Bone marrow (tissue), 2 donors: ENCODE measurements around the gene ROCK2.
"Not testable (repeated sequence)": the region's sequence is repeated elsewhere in the genome, so short reads cannot be mapped to it uniquely, and the experiment has no call there.

Experiments used
- DNase-seq, 2 donors: peaks; one replicate each; lab custom pipeline; 2025; lab: John Stamatoyannopoulos, UW

The ROCK2 gene

DNA sequence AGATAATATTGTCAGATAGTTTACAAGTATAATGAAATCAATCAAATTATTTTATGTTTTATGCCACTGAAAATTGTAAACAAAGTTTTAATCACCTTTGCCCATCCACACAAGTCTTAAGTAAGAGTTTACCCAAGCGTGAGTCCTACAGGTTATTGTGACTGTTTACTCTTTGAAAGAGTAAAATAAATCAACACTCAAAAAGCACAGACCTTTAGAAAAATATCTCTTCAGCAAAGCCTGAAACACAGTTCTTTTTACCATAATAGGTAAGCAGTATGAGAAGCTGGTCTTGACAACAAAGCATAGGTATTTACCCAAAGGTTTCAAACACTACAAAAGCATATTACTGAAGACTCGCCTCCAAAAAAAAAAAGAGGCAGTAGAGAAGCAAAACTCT is 3.7 kb downstream of the ROCK2 start:
- DNase-seq: no peak

DNA sequence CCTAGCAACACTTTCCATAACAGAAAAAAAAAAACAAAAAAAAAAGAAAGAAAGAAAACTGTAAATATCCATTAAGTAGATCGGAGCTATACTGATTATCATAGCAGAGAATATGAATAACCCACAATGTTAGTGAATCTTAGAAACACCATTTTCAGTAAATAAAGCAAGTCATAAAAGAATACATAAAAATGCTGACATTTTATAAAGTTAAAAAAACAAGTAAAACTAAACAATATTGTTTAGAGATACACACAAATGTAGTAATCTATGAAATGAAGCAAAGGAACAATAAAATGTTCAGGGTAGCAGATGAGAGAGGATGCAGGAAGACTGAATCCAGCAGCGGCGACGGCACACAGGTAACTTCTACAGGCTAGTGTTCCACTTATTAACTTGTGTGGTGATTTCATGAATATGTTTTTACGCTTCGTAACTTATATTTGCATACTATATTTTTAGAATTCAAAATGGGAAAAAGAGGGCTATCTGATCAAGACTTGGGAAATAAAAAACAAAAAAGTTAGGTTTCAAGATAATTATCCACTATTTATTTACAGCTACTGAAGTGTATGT is 4.8 kb downstream of the ROCK2 start:
- DNase-seq: no peak

DNA sequence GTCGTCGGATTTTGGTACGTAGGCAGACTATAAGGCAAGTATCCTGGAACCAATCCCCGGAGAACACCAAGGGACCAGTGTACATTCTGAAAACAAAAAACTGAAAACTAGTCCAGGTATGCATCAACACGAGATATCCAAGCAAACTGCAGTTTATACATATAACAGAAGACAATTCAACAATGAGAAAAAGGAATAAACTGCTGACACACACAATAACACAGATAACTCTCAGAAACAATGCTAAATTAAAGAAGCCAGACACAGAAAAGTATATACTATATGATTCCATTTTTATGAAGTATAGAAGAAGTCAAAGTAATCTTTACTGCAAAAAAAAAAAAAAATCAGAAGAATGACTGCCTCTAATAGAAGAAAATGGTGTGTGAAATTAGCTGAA is 5.9 kb downstream of the ROCK2 start:
- no peak for DNase-seq

DNA sequence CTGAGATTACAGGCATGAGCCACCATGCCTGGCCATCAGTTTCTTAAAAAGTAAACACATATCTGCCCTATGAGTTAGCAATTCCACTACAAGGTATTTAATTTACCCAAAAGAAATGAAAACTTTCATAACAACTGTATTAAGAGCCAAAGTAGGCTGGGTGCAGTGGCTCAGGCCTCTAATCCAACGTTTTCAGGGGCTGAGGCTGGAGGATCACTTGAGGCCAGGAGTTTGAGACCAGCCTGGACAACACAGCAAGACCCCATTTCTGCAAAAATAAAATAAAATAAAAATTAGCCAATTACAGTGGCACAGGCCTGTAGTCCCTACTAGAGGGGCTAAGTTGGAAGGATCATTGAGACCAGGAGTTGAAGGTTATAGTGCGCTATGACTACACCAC is 6.5 kb downstream of the ROCK2 start:
- no peak for DNase-seq

DNA sequence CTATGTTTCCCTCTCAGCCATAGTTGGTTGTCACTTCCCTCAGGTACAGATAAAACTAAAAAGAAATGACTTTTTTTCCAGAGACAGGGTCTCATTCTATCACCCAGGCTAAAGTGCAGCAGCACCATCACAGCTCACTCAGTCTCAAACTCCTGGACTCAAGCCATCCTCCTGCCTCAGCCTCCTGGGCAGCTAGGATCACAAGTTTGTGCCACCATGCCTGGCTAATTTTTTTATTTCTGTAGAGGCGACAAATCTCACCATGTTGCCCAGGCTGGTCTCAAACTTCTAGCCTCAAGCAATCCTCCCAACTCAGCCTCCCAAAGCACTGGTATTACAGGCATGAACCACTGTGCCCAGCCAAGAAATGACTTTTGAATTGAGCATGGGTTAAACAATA is 8.2 kb downstream of the ROCK2 start:
- no peak for DNase-seq

DNA sequence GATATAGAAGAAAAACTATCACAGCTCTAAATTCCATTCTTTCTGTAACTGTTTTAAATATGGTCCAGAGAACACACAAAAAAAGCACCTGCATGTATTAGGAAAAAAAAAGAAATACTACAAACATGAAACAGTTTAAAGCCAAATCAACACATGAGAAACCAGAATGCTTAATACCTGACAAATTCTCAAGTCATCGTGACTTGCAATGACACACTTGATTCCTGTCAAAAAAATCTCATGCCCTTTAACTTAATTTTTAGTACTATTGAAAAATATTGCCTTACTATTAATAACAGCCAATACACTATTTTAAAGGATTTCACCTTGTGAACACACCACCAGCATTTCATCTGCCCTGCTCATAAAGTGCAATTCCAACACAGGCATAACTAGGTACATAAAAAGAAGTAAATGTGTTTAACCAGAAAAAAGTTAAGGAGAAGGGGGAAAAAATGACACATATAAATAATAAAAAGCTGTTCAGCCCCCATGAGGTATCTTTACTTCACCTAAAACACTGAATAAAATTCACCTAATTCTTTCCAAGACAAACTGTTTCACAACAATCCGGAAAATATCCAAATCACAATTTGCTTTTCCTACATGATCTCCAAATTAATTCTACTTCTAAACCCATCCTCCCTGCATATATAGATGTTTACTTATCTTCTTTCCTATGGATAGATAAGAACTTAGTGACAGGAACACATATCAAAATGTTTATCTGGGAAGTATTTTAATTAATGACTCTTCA is 10.8 kb downstream of the ROCK2 start:
- DNase-seq: no peak

DNA sequence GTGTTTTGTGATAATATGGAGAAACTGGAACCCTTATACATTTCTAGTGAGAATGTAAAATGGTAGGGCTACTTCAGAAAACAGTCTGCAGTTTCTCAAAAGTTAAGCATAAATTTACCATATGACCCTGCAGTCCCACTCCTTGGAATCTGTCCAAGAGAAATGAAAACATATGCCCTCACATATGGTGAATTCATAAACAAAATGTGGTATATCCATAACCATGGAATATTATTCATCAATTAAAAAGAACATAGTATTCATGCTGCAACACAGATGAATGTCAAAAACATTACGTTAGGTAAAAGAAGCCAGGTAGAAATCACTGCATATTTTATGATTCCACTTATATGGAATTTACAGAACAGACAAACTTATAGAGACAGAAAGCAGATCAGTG is 11.8 kb downstream of the ROCK2 start:
- no peak for DNase-seq

DNA sequence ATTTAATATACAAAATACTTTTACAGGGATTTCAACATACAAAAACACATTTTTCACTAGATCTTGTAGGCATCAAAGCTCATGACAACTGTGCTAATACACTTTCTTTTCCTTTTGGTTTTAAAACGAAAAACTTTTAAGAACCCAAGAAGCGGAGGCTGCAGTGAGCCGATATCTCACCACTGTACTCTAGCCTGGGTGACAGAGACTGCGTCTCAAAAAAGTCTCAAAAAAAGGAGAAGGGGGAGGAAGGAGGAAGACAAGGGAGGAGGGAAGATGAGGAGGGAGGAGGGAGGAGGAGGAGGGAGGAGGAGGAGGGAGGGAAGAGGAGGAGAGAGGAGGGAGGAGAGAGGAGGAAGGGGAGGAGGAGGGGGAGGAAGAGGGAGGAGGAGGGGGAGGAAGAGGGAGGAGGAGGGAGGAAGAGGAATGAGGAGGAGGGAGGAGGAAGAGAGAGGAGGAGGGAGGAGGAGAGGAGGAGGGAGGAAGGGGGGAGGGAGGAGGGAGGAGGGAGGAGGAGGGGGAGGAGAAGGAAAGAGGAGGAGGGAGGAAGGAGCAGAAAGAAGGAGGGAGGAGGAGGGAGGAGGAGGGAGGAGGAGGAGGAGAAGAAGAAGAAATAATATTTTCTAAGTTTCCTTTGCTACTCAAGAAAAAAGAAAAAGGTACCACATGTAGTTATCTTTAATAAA is 13.8 kb downstream of the ROCK2 start:
- DNase-seq: no peak

DNA sequence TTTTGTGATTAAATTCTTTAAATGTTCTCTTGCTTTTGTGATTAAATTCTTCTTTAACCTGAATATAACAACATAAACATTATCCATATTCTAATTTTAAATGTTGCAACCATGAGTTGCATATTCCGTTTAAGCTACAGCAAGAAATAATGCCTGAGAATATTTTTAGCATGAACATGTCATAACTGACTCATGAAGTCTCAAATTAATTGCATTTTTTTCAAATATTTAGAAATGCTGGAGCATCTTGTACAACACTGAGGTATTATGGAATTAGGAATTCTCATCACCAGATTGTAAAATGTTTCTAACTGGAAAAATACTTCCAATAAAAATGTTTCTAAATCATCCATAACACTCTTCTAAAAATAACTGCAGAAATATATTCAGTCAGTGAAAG is 14.7 kb downstream of the ROCK2 start:
- DNase-seq: no peak

DNA sequence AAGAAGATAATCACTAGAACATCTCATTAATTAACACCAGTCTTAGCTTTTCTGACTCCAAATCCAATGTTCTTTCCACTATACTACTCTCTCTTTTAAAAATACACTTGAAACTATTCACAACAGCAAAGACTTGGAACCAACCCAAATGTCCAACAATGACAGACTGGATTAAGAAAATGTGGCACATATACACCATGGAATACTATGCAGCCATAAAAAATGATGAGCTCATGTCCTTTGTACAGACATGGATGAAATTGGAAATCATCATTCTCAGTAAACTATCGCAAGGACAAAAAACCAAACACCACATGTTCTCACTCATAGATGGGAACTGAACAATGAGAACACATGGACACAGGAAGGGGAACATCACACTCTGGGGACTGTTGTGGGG is 15.9 kb downstream of the ROCK2 start:
- not testable (repeated sequence) for DNase-seq

DNA sequence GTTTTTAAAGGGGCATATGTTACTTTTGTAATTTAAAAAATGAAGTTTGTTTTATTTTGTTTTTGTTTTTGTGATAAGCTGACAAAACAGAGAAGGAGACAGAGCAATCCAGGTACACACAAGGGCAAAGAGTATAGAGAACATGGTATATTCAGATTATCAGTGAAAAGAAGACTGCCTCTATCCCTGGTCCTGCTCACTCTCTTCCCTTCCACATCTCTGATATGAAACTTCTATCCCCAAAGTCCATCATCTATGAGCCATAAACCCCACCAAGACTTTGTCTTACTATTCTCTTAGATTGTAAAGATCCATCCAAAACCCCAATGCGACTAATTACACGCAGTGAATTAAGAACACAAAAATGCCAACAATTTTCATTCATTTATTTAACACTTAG is 16.6 kb downstream of the ROCK2 start:
- DNase-seq: no peak

DNA sequence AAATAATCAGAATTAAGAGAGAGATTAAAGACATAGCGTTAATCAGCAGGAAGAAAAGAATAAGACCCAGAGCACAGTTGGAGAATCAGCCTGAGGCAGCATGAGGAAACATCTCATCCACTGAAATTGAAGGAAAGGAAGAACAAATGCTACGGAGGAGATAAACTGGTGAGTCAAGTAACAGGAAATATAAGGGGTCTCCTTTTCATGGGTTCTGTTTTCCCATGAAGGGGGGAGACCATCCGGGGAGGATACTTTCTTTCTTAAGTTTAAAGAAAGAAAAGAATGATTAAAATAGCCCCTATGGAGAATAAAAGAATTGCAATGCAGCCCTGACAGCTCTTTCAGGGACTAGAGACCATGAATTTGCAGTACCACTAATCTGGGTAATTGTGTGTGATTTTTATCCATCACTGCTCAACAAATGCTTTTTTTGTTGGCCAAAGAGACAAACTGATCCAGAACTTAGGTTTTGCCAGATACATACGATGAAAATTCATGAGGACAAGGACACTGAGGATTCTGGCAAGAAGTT is 17.7 kb downstream of the ROCK2 start:
- no peak for DNase-seq

DNA sequence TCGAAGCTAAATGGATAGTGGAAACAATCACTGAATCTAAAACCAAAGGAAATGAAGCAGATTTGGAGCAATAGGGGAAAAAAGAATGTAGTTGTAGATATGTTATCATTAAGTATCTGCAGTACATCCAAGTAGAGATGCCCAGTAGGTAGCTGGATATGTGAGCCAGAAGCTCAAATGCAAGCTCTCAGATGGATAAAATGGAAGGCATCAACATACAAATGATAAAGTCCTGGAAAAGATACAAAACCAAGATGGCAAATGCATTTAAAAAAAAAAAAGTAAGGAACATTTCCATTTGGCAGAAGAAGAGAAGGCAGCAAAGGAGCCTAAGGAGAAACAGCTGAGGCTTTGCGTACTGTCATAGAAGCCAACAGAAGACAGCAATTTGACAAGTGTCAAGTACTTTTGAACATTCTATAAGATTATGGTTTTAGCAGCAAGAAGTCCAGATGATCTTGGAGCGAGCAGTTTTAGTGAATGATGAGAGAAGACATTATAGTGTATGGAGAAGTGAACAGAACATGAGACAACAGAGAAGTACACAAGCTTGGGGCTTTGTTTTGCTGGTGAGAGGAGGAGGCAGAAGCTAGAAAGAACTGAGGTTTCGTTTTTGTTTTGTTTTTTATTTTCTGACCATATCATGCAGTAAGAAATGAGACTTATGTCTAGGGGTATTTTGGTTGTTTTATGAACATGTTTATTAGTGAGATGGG is 18.3 kb downstream of the ROCK2 start:
- DNase-seq: peak in 1 of 2 donors; percentile 44

DNA sequence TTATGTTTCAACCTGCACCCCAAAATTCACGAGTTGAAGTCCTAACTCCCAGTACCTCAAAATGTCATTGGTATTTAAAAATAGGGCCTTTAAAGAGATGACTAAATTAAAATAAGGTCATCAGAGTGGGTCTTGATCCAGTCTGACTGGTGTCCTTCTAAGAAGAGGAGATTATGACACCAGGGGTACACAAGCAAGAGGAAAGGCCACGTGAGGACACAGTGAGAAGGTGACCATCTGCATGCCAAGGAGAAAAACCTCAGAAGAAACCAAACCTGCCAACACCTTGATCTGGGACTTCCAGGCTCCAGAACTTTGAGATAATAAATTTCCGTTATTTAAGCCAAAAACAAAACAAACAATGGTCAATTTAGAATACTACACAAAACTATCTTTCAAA is 22.6 kb downstream of the ROCK2 start:
- DNase-seq: no peak

DNA sequence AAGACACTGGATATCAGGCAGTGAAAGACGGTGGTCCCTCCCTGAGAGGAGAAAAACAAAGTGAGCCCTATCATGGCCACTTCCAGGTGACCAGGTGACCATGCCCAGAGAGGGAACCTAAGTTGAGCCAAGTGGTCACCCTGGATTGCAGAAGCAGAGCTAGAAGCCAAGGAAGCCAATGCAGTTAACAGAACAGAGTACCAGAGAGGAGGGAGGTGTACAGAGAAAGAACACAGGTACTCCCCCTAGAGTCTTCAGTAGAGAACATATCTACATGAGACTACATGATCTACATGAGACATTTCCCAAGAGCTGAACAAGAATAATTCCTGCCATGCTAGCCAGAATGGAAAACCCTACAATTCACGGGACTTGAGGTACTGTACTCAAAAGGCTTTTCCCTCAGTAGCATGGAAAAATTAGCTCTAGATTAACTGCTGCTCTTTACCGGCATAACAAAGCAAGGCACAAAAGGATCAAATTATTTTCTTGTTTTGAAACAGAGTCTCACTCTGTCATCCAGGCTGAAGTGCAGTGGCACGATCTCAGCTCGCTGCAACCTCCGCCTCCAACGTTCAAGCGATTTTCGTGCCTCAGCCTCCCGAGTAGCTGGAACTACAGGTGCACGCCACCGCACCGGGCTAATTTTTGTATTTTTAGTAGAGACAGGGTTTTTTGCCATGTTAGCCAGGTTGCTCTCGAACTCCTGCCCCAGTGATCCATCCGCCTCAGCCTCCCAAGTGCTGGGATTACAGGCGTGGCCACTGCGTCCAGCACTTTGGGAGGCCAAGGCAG is 23.5 kb downstream of the ROCK2 start:
- no peak for DNase-seq

DNA sequence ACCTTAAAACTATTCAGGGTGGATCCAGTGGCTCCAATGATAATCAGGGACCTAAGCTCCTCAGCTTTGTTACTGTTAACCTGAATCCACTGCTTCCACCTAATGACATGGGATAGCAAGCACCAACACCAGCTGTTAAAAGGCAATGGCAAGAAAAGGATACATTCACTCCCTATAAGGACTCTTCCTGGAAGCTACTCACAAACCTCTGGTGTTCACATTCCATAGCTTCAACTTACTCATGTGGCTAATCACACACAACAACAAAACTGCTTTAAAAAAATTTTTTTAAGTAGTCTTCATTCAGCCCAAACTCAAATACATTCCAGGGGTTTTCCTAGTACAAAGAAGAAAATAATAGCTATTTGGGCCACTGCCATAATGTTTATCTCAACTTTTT is 24.5 kb downstream of the ROCK2 start:
- no peak for DNase-seq

DNA sequence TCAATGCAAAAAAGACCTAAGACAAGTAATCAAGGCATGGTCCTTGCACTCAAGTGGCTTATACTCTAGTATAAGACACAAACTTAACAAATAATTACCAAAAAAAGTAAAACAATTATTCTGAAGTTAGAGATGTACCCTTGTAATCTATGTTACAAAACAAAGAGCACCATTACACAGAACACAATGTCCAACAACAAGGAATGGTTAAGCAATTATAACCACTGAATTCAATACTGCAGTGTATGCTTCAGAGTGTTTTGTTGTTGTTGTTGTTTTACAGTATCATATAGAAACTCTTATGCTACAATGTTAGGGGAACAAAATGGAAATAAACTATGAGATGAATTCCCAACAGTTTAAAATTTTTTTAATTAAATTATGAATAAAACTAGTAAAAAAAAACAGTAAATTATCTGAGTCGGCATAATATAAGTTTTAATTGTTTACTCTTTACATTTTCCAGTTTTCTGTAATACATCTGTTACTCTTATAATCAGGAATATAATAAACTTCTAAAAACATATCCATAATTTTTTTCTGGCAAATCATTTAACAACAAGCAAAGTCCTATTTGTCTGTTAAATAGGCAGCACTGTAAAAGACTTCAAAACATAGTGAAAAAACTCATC is 29.2 kb downstream of the ROCK2 start:
- no peak for DNase-seq

DNA sequence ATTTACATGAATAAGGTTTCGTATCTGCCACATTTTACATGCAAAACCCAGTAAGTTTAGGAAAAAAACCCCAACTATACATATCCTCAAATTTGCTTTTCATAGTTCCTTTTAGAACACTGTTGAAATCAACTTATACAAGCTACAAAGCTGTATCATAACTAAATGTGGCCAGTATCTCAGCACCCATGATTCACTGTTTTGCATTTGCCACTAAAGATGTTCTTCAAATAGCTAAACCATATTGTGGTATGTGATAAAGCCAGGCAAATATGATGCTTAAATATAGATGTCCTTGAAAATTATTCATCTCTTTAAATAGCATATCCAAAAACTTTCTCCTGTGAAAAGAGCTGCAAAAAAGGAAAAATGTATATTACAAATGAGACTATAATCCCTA is 29.9 kb downstream of the ROCK2 start:
- no peak for DNase-seq

DNA sequence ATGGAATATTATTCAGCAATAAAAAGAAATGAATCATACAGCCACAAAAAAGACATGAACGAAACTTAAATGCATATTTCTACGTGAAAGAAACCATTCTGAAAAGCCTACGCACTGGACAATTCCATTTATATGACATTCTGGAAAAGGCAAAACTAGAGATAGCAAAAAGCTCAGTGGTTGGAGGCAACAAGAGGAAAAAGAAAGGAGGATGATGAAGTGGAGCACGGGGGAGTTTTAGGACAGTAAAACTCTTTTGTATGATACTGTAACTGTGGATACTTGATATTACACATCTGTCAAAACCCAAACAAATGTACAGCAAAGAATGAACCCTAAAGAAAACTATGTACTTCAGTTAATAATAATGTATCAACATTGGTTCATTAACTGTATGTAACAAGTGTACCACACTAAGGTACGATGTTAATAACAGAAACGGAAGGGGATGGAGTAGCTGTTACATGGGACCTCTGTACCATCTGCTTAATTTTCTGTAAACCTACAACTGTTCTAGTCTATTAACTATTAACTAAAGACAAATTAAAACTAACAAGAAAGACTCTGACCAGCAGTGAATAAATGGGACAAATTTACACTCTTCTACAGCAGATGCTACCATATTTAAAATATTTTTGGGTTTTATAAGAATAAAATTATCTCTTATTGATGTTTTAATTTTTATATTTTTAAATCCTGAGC is 31.5 kb downstream of the ROCK2 start:
- DNase-seq: no peak

DNA sequence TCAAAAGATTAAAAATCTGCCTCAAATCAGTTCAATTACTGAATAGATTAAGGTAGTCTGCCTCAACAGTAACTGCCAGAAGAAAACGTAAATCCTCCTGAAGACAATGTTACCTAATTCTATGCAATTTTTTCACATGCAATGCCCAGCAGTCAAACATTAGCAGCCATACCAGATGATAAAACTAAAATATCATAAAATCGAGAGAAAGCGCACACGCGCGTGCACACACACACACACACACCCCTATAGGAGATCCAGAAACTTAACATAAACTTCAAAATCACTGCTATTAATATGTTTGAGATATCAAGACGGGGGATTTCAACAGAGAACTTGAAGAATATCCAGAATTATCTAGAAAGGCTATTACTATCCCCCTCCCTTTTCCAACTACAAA is 32.9 kb downstream of the ROCK2 start:
- no peak for DNase-seq

DNA sequence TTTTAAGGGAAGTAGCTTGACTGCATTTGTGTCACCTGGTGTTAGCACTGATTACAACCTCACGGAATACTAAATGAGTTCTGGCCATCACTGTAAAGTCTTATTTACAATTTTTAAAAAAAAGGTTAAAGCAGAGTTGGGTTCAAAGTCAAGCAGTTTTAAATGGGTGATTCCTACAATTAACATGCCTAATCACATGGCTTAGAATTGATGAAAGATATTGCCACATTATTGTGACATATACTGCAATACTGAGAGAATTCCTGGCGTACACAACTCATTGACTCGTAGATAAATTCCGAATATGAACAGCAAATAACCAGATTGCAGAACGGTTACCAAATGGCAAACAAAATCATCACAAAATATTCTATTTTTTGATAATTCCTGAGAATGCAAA is 34.2 kb downstream of the ROCK2 start:
- DNase-seq: no peak
